GM19023 (cell line): ENCODE results near the gene SMYD3.
"Not testable (repeated sequence)": the region's sequence is repeated elsewhere in the genome, so short reads cannot be mapped to it uniquely, and the experiment has no call there.

Source experiments
- ATAC-seq: cut with Tn5 transposase; IDR thresholded peaks from one replicate; pipeline ENCODE4 v1.9.1; 2021; ENCODE audit warnings: mild to moderate bottlenecking, moderate library complexity; ENCODE audit not compliant: unreplicated experiment

SMYD3 gene

GRCh38 chr1:246080031-246080430 lies 427.0 kb downstream of the SMYD3 start:
- ATAC-seq = no peak

GRCh38 chr1:246078888-246079252 lies 428.2 kb downstream of the SMYD3 start:
- ATAC-seq = no peak

DNA sequence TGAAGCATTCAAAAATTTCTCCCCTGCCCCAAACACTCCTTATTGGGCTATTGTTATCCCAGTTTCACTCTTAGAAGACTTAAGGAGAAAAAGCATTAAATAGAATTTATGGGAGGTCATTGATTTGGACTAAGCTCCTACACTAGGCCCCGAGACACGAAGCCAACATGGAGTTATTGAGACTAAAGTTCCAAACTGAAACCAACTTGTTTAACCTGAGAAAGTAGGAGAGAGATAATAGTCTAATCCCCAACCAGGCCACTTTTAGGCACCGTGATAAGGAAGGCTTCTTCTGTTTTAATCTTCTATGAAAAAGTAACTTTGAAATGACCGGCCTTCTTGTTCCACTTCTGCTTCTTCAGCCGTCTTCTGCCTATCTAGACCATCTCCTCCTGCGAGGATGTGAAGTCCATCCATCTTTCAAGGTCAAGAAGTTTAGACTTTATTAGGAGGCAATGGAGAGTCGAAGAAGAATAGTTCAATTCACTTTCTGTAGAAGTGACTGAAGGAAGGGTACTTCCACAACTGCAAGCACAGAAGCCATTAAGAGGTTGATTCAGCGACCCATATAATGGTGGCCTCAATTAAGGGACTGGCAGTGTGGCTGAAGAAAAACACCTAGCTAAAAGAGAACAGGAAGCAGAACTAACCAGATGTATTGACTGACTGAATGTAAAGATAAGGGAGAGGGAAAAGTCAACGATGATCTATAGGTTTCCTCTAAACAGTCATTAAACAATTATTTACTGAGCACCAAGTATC lies 428.8 kb downstream of the SMYD3 start:
- no peak for ATAC-seq

DNA sequence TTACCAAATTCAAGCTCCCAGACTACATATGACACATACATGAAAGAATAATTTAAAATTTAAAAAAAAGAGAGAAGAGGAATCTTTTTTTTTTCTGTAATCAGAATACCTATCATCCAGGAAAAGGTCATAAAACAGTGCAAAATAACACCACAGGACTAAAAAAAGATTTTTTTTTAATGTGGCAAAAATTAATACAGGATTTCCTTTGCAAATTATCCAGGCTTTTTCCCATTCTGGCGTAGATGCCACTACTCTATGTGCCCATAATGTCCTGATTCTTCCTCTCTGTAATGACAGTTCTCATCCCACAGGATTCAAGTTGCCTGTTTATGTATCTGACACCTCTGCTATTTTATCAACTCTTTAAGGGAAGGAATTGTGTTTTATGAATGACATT lies 429.6 kb downstream of the SMYD3 start:
- ATAC-seq = no peak

GRCh38 chr1:246074421-246074820 lies 432.7 kb downstream of the SMYD3 start:
- no peak for ATAC-seq

GRCh38 chr1:246072456-246072955 lies 434.6 kb downstream of the SMYD3 start:
- no peak for ATAC-seq

- ATAC-seq = not testable (repeated sequence)
Measured at GRCh38 chr1:246071981-246072380, 435.1 kb downstream of the SMYD3 start.

GRCh38 chr1:246071561-246071960 lies 435.5 kb downstream of the SMYD3 start:
- ATAC-seq = not testable (repeated sequence)

- no peak for ATAC-seq
Measured at GRCh38 chr1:246069581-246069980, 437.5 kb downstream of the SMYD3 start.

DNA sequence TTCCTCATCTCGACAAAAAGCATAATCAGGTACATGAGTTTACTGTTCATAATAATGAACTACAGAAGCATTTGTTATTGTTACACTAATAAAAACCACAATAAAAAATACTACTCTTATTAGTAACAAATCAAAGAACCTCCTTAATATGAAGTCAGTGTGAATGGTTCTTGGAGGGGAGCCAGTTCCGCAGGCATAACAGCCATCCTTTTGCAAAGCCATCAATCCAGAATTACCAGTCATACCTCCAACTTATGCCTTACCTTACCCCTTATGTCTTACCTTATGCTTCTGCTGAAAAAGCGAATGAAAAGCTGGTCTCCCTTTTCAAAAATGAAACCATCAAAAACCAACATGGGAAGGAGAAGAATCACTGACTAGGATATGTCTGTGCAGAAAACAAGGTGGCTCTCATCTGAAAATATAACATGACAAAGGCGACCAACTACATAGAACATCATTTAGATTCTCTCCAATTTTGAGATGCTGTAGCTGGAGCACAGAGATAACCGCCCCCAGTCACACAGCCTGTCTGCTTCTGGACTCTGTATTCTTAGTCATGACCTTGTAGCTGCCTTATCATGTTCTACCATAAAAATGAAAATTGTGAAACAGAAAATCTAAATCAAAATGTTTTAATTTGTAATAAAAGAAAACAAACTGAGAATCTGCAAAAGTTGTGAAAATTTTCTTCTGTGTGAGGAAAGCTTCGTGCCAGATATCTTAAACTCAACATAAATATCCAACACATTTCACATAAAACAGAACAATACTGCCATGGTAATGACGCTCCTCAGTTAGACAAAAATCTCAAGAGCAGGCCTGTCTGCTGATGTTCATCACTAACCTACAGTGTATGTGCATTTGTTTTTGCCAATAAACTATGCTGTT lies 438.2 kb downstream of the SMYD3 start:
- ATAC-seq = no peak

DNA sequence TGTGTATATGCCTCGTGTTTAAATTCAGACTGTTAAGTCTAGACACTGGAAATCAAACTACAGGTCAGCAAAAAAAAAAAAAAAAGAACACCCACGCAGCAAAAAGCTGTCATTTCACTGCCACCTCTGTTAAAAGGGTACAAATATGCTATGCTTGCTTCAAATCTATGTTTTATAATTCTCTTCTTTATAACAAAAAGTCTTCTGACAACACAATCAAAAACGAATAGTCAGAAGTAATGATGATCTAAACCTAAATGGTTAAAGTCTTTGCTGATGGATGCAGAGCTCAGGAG lies 438.9 kb downstream of the SMYD3 start:
- ATAC-seq = no peak

- no peak for ATAC-seq
Measured at GRCh38 chr1:246067432-246068216, 439.5 kb downstream of the SMYD3 start.

- no peak for ATAC-seq
Measured at GRCh38 chr1:246066573-246066972, 440.5 kb downstream of the SMYD3 start.

- ATAC-seq = no peak
Measured at GRCh38 chr1:246065592-246065991, 441.5 kb downstream of the SMYD3 start.

DNA sequence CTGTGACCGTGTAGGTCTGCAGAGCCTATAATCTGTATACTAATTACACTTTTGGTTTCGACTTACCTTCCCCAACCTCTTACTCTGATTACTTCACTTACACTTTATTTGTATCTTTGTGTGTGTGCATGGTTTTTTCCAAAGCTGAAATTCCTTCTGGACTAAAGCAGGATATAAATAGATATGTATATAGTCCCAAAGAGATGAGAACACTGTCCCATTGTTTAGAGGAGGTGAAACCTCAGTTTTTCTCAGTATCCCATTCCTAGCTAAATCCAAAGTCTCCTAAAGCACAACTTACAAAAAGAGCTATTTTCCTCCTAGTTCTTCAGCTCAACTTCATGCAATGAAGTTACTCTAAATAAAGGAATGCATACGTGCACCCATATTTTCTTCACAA lies 442.2 kb downstream of the SMYD3 start:
- ATAC-seq = no peak

DNA sequence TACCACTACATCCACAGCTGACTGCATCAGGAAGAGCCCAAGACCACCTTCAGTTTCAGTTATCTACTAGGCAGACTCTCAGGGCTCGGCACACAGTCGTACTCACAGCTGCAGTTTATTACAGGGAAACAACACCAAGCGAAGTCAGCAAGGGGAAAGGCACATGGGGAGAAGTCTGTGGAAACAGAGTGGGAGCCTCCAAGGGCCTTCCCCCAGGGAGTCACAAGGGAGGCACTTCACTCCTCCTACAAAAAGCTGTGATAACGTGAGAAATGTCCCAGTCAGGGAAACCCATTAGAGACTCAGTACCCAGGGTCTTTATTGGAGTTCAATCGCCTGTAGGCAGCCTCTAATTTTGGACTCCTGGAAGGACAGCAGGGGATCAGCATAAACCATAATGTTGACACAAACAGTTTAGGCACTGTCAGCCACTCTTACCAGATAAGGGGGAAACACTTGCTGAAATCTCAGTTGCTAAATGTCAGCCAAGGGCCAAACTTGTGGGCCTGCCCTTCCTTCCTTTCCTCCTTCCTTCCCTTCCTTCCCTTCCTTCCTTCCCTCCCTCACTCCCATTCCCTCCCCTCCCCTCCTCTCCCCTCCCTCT lies 444.0 kb downstream of the SMYD3 start:
- ATAC-seq = no peak

DNA sequence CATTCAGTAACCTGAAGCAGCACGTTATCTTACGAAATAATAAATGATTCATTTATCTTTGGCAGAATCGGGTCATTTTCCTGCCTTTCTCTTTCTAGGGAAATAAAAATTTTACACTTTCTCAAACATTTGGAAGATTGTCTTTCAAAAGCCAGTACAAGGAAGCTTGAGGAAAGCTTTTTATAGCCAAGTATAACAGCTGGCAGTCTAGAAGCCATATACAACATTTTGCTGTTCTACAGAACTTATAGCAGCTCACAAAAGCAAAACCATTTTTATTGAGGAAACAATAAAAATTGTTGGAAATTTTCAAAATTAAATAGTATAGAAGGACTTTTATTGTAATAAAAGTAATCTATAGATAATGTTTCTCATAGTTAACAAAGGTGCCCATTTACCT lies 448.6 kb downstream of the SMYD3 start:
- ATAC-seq = no peak

- no peak for ATAC-seq
Measured at GRCh38 chr1:246052603-246053002, 454.5 kb downstream of the SMYD3 start.

DNA sequence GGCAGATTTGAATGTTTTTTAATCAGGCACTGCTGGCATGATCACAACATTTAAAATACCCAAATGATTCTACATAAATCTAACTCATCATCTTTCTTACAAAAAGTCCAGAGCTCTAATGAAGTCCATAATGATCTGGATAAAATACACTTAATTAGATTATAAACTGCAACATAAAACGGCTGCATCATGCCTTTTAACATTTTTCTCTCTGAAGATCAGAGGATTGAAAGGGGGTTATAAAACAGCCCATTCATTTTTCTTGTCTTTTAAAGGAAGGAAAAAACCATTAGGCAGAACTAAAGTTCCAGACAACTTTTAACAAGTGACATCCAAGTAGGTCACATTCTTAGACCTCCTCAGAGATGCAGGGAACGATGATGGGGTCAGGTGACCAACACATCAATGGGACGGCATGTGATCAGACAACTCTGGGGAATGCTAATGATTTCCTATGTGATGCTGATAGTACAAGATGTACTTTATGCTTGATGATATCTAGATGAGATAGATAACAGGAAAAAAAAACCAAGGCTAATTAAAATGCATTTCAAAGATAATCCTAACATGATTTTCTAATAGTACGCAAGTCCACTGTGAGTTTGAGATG lies 455.1 kb downstream of the SMYD3 start:
- no peak for ATAC-seq

DNA sequence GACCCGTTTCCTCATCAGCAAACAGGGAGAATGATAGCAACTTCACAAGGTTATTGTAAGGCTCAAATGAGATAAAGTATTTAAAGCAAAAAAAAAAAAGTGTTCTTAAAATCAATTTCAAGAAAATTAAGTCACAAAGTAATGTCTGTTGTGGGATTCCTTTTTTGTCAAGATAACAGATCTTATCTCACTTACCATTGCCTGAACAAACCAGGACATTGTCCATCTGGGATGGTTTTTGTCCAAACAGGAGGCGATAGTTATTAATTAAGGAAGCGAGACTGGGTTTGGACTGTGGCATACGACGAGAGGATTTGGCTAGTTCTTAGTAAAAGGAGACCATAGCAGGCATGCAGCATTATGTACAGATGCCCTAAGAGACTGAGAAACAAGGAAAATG lies 458.4 kb downstream of the SMYD3 start:
- ATAC-seq = no peak

- ATAC-seq = no peak
Measured at GRCh38 chr1:246043556-246043955, 463.5 kb downstream of the SMYD3 start.
